A673 (cell line): ENCODE results near the gene ELMOD3. TPM values are rescaled to one million over a fixed set of nuclear protein-coding genes. Genes with fewer than 3 reads are reported as not detected.

Experiments used
- BruUV-seq: library from RNA; stranded (reverse); fragments of 400-500 nt; replicated peaks from 2 replicates; lab custom pipeline; 2021; lab: Mats Ljungman, UMichigan
- CTCF ChIA-PET: fragments of 300-600 bp; sonication (Branson Sonifier 250); formaldehyde crosslinking; loops from one replicate; lab custom pipeline; 2022; ENCODE audit warnings: antibody characterized with exemption; lab: Charles Lee
- POLR2A ChIA-PET: fragments of 300-600 bp; sonication (Branson Sonifier 250); formaldehyde crosslinking; loops from one replicate; lab custom pipeline; 2022; ENCODE audit warnings: antibody characterized with exemption; ENCODE audit not compliant: low non-redundant PET; lab: Charles Lee
- DNase-seq: peaks from one replicate; pipeline ENCODE4 v3.0.0-alpha.2; 2015; ENCODE audit warnings: low spot score
- H3K27ac ChIP-seq: fragments of 200-600 bp; sonication (generic); 2 replicates; pipeline ENCODE4 v1.5.1; 2016; ENCODE audit warnings: mixed run types, low read depth, mild to moderate bottlenecking, mixed read lengths, antibody characterized with exemption, low read length; ENCODE audit not compliant: poor library complexity, severe bottlenecking
- H3K27me3 ChIP-seq: fragments of 200-600 bp; sonication (generic); replicated peaks from 2 replicates; pipeline ENCODE4 v1.6.1; 2017; ENCODE audit warnings: mixed run types, low read depth, mild to moderate bottlenecking, mixed read lengths, antibody characterized with exemption, low read length; ENCODE audit not compliant: insufficient read depth, poor library complexity
- H3K36me3 ChIP-seq: fragments of 200-600 bp; sonication (generic); 2 replicates; pipeline ENCODE4 v1.6.1; 2016; ENCODE audit warnings: mixed run types, mild to moderate bottlenecking, mixed read lengths, antibody characterized with exemption, low read length; ENCODE audit not compliant: insufficient read depth, poor library complexity, severe bottlenecking
- H3K4me1 ChIP-seq: fragments of 200-600 bp; sonication (generic); 2 replicates; pipeline ENCODE4 v1.6.1; 2017; ENCODE audit warnings: mixed run types, mild to moderate bottlenecking, mixed read lengths, antibody characterized with exemption, low read length; ENCODE audit not compliant: insufficient read depth, poor library complexity, severe bottlenecking
- H3K4me3 ChIP-seq: fragments of 200-600 bp; sonication (generic); 2 replicates; pipeline ENCODE4 v1.5.1; 2016; ENCODE audit warnings: low read depth, mixed run types, mild to moderate bottlenecking, mixed read lengths, low read length; ENCODE audit not compliant: poor library complexity, severe bottlenecking
- H3K9me3 ChIP-seq: fragments of 200-600 bp; sonication (generic); 2 replicates; pipeline ENCODE4 v1.6.1; 2016; ENCODE audit warnings: mixed run types, low read depth, mild to moderate bottlenecking, mixed read lengths, antibody characterized with exemption, low read length; ENCODE audit not compliant: poor library complexity, severe bottlenecking
- CTCF ChIP-seq: fragments of 300-800, 200-600 bp; sonication (generic); conservative IDR thresholded peaks from 2 replicates; pipeline ENCODE4 v1.5.1; 2017; ENCODE audit warnings: low read depth, mild to moderate bottlenecking, antibody characterized with exemption, low read length, moderate library complexity, mixed read lengths
- EZH2 ChIP-seq: fragments of 200-600 bp; sonication (generic); IDR thresholded peaks from 2 replicates; pipeline ENCODE4 v1.6.1; 2017; ENCODE audit warnings: borderline replicate concordance, low read depth, mild to moderate bottlenecking, mixed read lengths, antibody characterized with exemption, low read length; ENCODE audit not compliant: poor library complexity, severe bottlenecking
- intact Hi-C: fragments of 100-400 bp; cut with micrococcal nuclease; formaldehyde crosslinking; loops from one replicate; pipeline ENCODE4 v1.10.0; 2022; ENCODE audit not compliant: unreplicated experiment
- total RNA-seq: library from RNA; stranded (reverse); gene quantifications from 2 replicates; pipeline ENCODE4 v1.2.3, GENCODE V29; 2021

Gene ELMOD3
- total RNA-seq, 1 experiment from 2014 or later, result 13.0 TPM

GRCh38 chr2:85396531-85397470 is 42.2 kb downstream of the ELMOD3 start:
- CTCF ChIA-PET, result no interaction called here
- Histone ChIP-seq H3K36me3 (peaks cover 9% of the 10 kb centered on the region), H3K27ac (no peak overlapping the region), H3K9me3 (no peaks in the 10 kb centered on the region), H3K4me3 (no peak overlapping the region), H3K27me3 (no peaks in the 10 kb centered on the region), H3K4me1 (no peaks in the 10 kb centered on the region)
- no TSS peak for BruUV-seq
- intact Hi-C loops, result no loop called here
- DNase-seq, result no peak
- POLR2A ChIA-PET, result interaction anchor here (0.6 kb wide), 1 partner anchor 150 kb away, joined by 3 read pairs; no protein-coding TSS in a partner anchor
- TF ChIP-seq EZH2, result no peak
- TF ChIP-seq CTCF, result no peak

GRCh38 chr2:85397925-85398331 is 43.4 kb downstream of the ELMOD3 start:
- no peak for DNase-seq
- no peaks in the 10 kb centered on the region for H3K4me1 ChIP-seq
- no peaks in the 10 kb centered on the region for H3K9me3 ChIP-seq
- ChIA-PET POLR2A (no interaction called here), CTCF (no interaction called here)
- H3K4me3 ChIP-seq, result no peak overlapping the region
- no peaks in the 10 kb centered on the region for H3K27me3 ChIP-seq
- intact Hi-C loops, result no loop called here
- BruUV-seq, result no TSS peak
- no peak for TF ChIP-seq EZH2
- TF ChIP-seq CTCF, result no peak
- H3K27ac ChIP-seq, result no peak overlapping the region
- H3K36me3 ChIP-seq, result peaks cover 9% of the 10 kb centered on the region

- Histone ChIP-seq H3K36me3 (peaks cover 9% of the 10 kb centered on the region), H3K4me3 (no peak overlapping the region), H3K27me3 (no peaks in the 10 kb centered on the region), H3K27ac (no peak overlapping the region), H3K4me1 (no peaks in the 10 kb centered on the region), H3K9me3 (no peaks in the 10 kb centered on the region)
- intact Hi-C loops, result no loop called here
- DNase-seq, result no peak
- no TSS peak for BruUV-seq
- no peak for TF ChIP-seq EZH2
- no peak for TF ChIP-seq CTCF
- ChIA-PET POLR2A (no interaction called here), CTCF (no interaction called here)
Measured at GRCh38 chr2:85398426-85399182, 44.0 kb downstream of the ELMOD3 start.
